ENCODE results near the gene HCN4. TPM values are rescaled to one million over a fixed set of nuclear protein-coding genes. Genes with fewer than 3 reads are reported as not detected.

Gene HCN4
- polyA plus RNA-seq, 1 donor from 2014 or later: 4.0 TPM

DNA sequence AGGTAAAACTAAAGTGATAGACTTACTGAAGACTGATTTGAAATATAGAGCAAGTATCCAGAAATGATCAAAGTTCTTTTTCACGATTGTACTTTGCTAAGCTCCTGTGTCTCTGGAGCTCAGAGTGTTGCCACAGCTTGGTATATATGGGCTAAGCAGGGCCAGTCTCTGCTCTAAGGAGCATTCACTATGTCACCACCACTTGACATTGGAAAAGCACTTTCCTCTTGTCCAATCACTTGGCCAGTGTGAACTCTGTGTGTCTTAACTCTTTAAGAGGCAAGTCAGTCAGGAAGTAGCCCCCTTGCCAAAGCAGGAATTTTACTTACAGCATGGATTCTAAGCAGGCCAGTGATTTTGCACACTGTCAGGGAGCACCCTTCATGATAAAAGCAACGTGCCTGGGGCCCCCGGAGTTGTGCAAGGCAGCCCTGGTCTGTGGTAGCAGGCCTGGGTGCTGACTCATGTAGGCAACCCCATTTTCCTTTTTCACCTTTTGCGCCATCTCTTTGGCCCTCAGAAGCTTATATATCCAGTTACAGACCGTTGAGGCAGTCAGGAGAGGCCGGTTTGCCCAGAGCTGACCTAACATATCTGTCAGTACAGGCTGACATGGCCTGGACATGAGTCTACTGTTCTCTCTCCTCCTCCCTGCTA, 73.0 kb downstream of the HCN4 start:
- H3K79me2 ChIP-seq (replicated peaks; ENCODE audit: insufficient read depth, low read length): no peaks in the 10 kb centered on the region
- H3K27me3 ChIP-seq (ENCODE audit: insufficient read depth, low read depth, low read length): no peaks in the 10 kb centered on the region
- no peaks in the 10 kb centered on the region for H3K9me2 ChIP-seq (ENCODE audit: insufficient read depth, low read length)
- H3K27ac ChIP-seq (ENCODE audit: low read length): no peak overlapping the region
- no peaks in the 10 kb centered on the region for H4K20me1 ChIP-seq (ENCODE audit: insufficient read depth)
- H3F3A ChIP-seq (ENCODE audit: insufficient read depth, low read length, poor library complexity, severe bottlenecking): no peaks in the 10 kb centered on the region
- H3K4me2 ChIP-seq (ENCODE audit: low read length): no peak overlapping the region
- no peak overlapping the region for H3K9ac ChIP-seq (ENCODE audit: low read length)
- H2AFZ ChIP-seq (ENCODE audit: low read depth, low read length): no peak overlapping the region
- H3K9me3 ChIP-seq (ENCODE audit: low read length): no peaks in the 10 kb centered on the region
- no peaks in the 10 kb centered on the region for H3K36me3 ChIP-seq (ENCODE audit: insufficient read depth, low read length)
- no peak for TF ChIP-seq SMC3 (conservative IDR thresholded peaks at IDR 0.05; ENCODE audit: poor library complexity)
- H3K4me3 ChIP-seq (ENCODE audit: low read length): no peak overlapping the region

- H3F3A ChIP-seq (ENCODE audit: insufficient read depth, low read length, poor library complexity, severe bottlenecking): no peaks in the 10 kb centered on the region
- H3K9ac ChIP-seq (ENCODE audit: low read length): no peak overlapping the region
- TF ChIP-seq EP300 (conservative IDR thresholded peaks at IDR 0.05; ENCODE audit: poor library complexity, severe bottlenecking): no peak
- no peak for TF ChIP-seq RAD21 (conservative IDR thresholded peaks at IDR 0.05)
- TF ChIP-seq EZH2 (IDR thresholded peaks at IDR 0.05; ENCODE audit: borderline replicate concordance, insufficient read depth, low read length, poor library complexity, severe bottlenecking): no peak
- TF ChIP-seq, protein P1, sequence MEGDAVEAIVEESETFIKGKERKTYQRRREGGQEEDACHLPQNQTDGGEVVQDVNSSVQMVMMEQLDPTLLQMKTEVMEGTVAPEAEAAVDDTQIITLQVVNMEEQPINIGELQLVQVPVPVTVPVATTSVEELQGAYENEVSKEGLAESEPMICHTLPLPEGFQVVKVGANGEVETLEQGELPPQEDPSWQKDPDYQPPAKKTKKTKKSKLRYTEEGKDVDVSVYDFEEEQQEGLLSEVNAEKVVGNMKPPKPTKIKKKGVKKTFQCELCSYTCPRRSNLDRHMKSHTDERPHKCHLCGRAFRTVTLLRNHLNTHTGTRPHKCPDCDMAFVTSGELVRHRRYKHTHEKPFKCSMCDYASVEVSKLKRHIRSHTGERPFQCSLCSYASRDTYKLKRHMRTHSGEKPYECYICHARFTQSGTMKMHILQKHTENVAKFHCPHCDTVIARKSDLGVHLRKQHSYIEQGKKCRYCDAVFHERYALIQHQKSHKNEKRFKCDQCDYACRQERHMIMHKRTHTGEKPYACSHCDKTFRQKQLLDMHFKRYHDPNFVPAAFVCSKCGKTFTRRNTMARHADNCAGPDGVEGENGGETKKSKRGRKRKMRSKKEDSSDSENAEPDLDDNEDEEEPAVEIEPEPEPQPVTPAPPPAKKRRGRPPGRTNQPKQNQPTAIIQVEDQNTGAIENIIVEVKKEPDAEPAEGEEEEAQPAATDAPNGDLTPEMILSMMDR (IDR thresholded peaks at IDR 0.05; ENCODE audit: poor library complexity, severe bottlenecking): no peak
- no peak for TF ChIP-seq MXI1 (conservative IDR thresholded peaks at IDR 0.05; ENCODE audit: poor library complexity, severe bottlenecking)
- H3K79me2 ChIP-seq (replicated peaks; ENCODE audit: insufficient read depth, low read length): no peaks in the 10 kb centered on the region
- no peak overlapping the region for H3K4me2 ChIP-seq (ENCODE audit: low read length)
- no peaks in the 10 kb centered on the region for H3K9me3 ChIP-seq (ENCODE audit: low read length)
- H2AFZ ChIP-seq (ENCODE audit: low read depth, low read length): no peak overlapping the region
- no peaks in the 10 kb centered on the region for H3K9me2 ChIP-seq (ENCODE audit: insufficient read depth, low read length)
- no peaks in the 10 kb centered on the region for H3K27me3 ChIP-seq (ENCODE audit: insufficient read depth, low read depth, low read length)
- H3K27ac ChIP-seq (ENCODE audit: low read length): no peak overlapping the region
- no peaks in the 10 kb centered on the region for H4K20me1 ChIP-seq (ENCODE audit: insufficient read depth)
- no peak overlapping the region for H3K4me3 ChIP-seq (ENCODE audit: low read length)
- H3K36me3 ChIP-seq (ENCODE audit: insufficient read depth, low read length): no peaks in the 10 kb centered on the region
These were observed 75.0 kb downstream of the HCN4 start for GRCh38 chr15:73293773-73294172.

GRCh38 chr15:73291441-73291840, 77.3 kb downstream of the HCN4 start:
- Histone ChIP-seq H3K9ac (ENCODE audit: low read length) (no peak overlapping the region), H4K20me1 (ENCODE audit: insufficient read depth) (no peaks in the 10 kb centered on the region), H3K4me2 (ENCODE audit: low read length) (no peak overlapping the region), H3K9me3 (ENCODE audit: low read length) (no peaks in the 10 kb centered on the region), H3K36me3 (ENCODE audit: insufficient read depth, low read length) (no peaks in the 10 kb centered on the region), H3F3A (ENCODE audit: insufficient read depth, low read length, poor library complexity, severe bottlenecking) (no peaks in the 10 kb centered on the region), H3K27ac (ENCODE audit: low read length) (no peak overlapping the region), H2AFZ (ENCODE audit: low read depth, low read length) (no peak overlapping the region), H3K9me2 (ENCODE audit: insufficient read depth, low read length) (no peaks in the 10 kb centered on the region), H3K4me3 (ENCODE audit: low read length) (no peak overlapping the region), H3K79me2 (replicated peaks; ENCODE audit: insufficient read depth, low read length) (no peaks in the 10 kb centered on the region), H3K27me3 (ENCODE audit: insufficient read depth, low read depth, low read length) (no peaks in the 10 kb centered on the region)
- TF ChIP-seq REST (IDR thresholded peaks at IDR 0.05; ENCODE audit: borderline replicate concordance) (no peak), RAD21 (conservative IDR thresholded peaks at IDR 0.05) (no peak), TAF1 (IDR thresholded peaks at IDR 0.05; ENCODE audit: low read depth) (no peak), SMC3 (conservative IDR thresholded peaks at IDR 0.05; ENCODE audit: poor library complexity) (no peak), MXI1 (conservative IDR thresholded peaks at IDR 0.05; ENCODE audit: poor library complexity, severe bottlenecking) (no peak)
- TF ChIP-seq, protein P1 (IDR thresholded peaks at IDR 0.05; ENCODE audit: poor library complexity, severe bottlenecking): no peak

Data from neural cell (in vitro differentiated cells).